Measurements from ENCODE around the gene RCAN3. TPM values are rescaled to one million over a fixed set of nuclear protein-coding genes. Genes with fewer than 3 reads are reported as not detected.

RCAN3 gene
- total RNA-seq, 1 donor from 2014 or later, result 24.9 TPM

- no peak overlapping the region for H3K4me3 Mint-ChIP-seq (ENCODE audit: unreplicated experiment)
- peaks cover 10% of the 10 kb centered on the region for H3K27me3 Mint-ChIP-seq (ENCODE audit: unreplicated experiment)
- H3K36me3 Mint-ChIP-seq (ENCODE audit: low read depth, unreplicated experiment), result no peaks in the 10 kb centered on the region
- no peak for DNase-seq (ENCODE audit: low spot score)
- H3K27ac Mint-ChIP-seq (ENCODE audit: unreplicated experiment), result no peak overlapping the region
- peaks cover 4% of the 10 kb centered on the region for H3K4me1 Mint-ChIP-seq (ENCODE audit: unreplicated experiment)
- TF ChIP-seq CTCF (IDR thresholded peaks at IDR 0.05; ENCODE audit: unreplicated experiment), result no peak
- no peaks in the 10 kb centered on the region for H3K9me3 Mint-ChIP-seq (ENCODE audit: unreplicated experiment)
Observed at GRCh38 chr1:24551960-24552571, 49.4 kb downstream of the RCAN3 start.

- H3K27me3 Mint-ChIP-seq (ENCODE audit: unreplicated experiment), result peaks cover 11% of the 10 kb centered on the region
Observed at GRCh38 chr1:24553931-24554330, 51.3 kb downstream of the RCAN3 start.

GRCh38 chr1:24554714-24555113, 52.1 kb downstream of the RCAN3 start:
- H3K4me1 Mint-ChIP-seq (ENCODE audit: unreplicated experiment), result peaks cover 7% of the 10 kb centered on the region
- H3K9me3 Mint-ChIP-seq (ENCODE audit: unreplicated experiment), result no peaks in the 10 kb centered on the region
- DNase-seq (ENCODE audit: low spot score), result no peak
- no peak overlapping the region for H3K4me3 Mint-ChIP-seq (ENCODE audit: unreplicated experiment)
- peaks cover 11% of the 10 kb centered on the region for H3K27me3 Mint-ChIP-seq (ENCODE audit: unreplicated experiment)
- TF ChIP-seq CTCF (IDR thresholded peaks at IDR 0.05; ENCODE audit: unreplicated experiment), result no peak
- H3K36me3 Mint-ChIP-seq (ENCODE audit: low read depth, unreplicated experiment), result no peaks in the 10 kb centered on the region
- no peak overlapping the region for H3K27ac Mint-ChIP-seq (ENCODE audit: unreplicated experiment)

More at GRCh38 chr1:24553931-24554330, 51.3 kb downstream of the RCAN3 start:
- Mint-ChIP-seq H3K27ac (ENCODE audit: unreplicated experiment) (no peak overlapping the region), H3K9me3 (ENCODE audit: unreplicated experiment) (no peaks in the 10 kb centered on the region), H3K4me3 (ENCODE audit: unreplicated experiment) (no peak overlapping the region), H3K4me1 (ENCODE audit: unreplicated experiment) (peaks cover 7% of the 10 kb centered on the region), H3K36me3 (ENCODE audit: low read depth, unreplicated experiment) (no peaks in the 10 kb centered on the region)
- no peak for DNase-seq (ENCODE audit: low spot score)
- TF ChIP-seq CTCF (IDR thresholded peaks at IDR 0.05; ENCODE audit: unreplicated experiment), result no peak

GRCh38 chr1:24555591-24556413, 53.2 kb downstream of the RCAN3 start, which contains the start of gene NCMAP:
NCMAP (plus strand) TSS chr1:24556087; CDS start chr1:24595431, 39,344 bp downstream.
- peak within 1 kb of the TSS; percentile 62 for H3K4me3 Mint-ChIP-seq (ENCODE audit: unreplicated experiment)
- H3K4me1 Mint-ChIP-seq (ENCODE audit: unreplicated experiment), result peaks cover 7% of the 10 kb centered on the region
- no peak within 1 kb of the TSS for H3K27ac Mint-ChIP-seq (ENCODE audit: unreplicated experiment)
- no peaks in the 10 kb centered on the region for H3K36me3 Mint-ChIP-seq (ENCODE audit: low read depth, unreplicated experiment)
- no peak for TF ChIP-seq CTCF (IDR thresholded peaks at IDR 0.05; ENCODE audit: unreplicated experiment)
- H3K9me3 Mint-ChIP-seq (ENCODE audit: unreplicated experiment), result no peaks in the 10 kb centered on the region
- peak; percentile 19 for DNase-seq (ENCODE audit: low spot score)
- peaks cover 11% of the 10 kb centered on the region for H3K27me3 Mint-ChIP-seq (ENCODE audit: unreplicated experiment)

GRCh38 chr1:24556414-24556795, 53.8 kb downstream of the RCAN3 start:
- Mint-ChIP-seq H3K9me3 (ENCODE audit: unreplicated experiment) (no peaks in the 10 kb centered on the region), H3K36me3 (ENCODE audit: low read depth, unreplicated experiment) (no peaks in the 10 kb centered on the region), H3K4me1 (ENCODE audit: unreplicated experiment) (peaks cover 7% of the 10 kb centered on the region), H3K27ac (ENCODE audit: unreplicated experiment) (no peak overlapping the region), H3K4me3 (ENCODE audit: unreplicated experiment) (no peak overlapping the region), H3K27me3 (ENCODE audit: unreplicated experiment) (peaks cover 11% of the 10 kb centered on the region)
- TF ChIP-seq CTCF (IDR thresholded peaks at IDR 0.05; ENCODE audit: unreplicated experiment), result no peak
- DNase-seq (ENCODE audit: low spot score), result no peak

All from endothelial cell (in vitro differentiated cells).